Measurements from ENCODE around the gene HSPBAP1. TPM values are rescaled to one million over a fixed set of nuclear protein-coding genes. Genes with fewer than 3 reads are reported as not detected.
"Not testable (repeated sequence)": the region's sequence is repeated elsewhere in the genome, so short reads cannot be mapped to it uniquely, and the experiment has no call there.

Gene HSPBAP1
- total RNA-seq, 1 experiment from 2014 or later, result 7.7 TPM

GRCh38 chr3:122739172-122739571 is 54.5 kb downstream of the HSPBAP1 start:
- DNase-seq (ENCODE audit: low read depth), result no peak

GRCh38 chr3:122732682-122733525 is 60.7 kb downstream of the HSPBAP1 start:
- DNase-seq (ENCODE audit: low read depth), result not testable (repeated sequence)

GRCh38 chr3:122730240-122730639 is 63.4 kb downstream of the HSPBAP1 start:
- peak; percentile 20 for DNase-seq (ENCODE audit: low read depth)

- no peak for DNase-seq (ENCODE audit: low read depth)
Observed at GRCh38 chr3:122728756-122729514, 64.7 kb downstream of the HSPBAP1 start.

- DNase-seq (ENCODE audit: low read depth), result no peak
Observed at GRCh38 chr3:122728186-122728585, 65.4 kb downstream of the HSPBAP1 start.

- DNase-seq (ENCODE audit: low read depth), result peak; percentile 59
Observed at GRCh38 chr3:122727766-122728165, 65.9 kb downstream of the HSPBAP1 start.

GRCh38 chr3:122727294-122727693 is 66.3 kb downstream of the HSPBAP1 start:
- no peak for DNase-seq (ENCODE audit: low read depth)

GRCh38 chr3:122725106-122725505 is 68.5 kb downstream of the HSPBAP1 start:
- no peak for DNase-seq (ENCODE audit: low read depth)

- no peak for DNase-seq (ENCODE audit: low read depth)
Observed at GRCh38 chr3:122719273-122719921, 74.2 kb downstream of the HSPBAP1 start.

GRCh38 chr3:122716667-122717066 is 77.0 kb downstream of the HSPBAP1 start:
- DNase-seq (ENCODE audit: low read depth), result no peak

GRCh38 chr3:122714273-122714672 is 79.4 kb downstream of the HSPBAP1 start:
- peak; percentile 38 for DNase-seq (ENCODE audit: low read depth)

GRCh38 chr3:122710616-122711251 is 82.9 kb downstream of the HSPBAP1 start:
- DNase-seq (ENCODE audit: low read depth), result not testable (repeated sequence)

GRCh38 chr3:122705379-122705778 is 88.3 kb downstream of the HSPBAP1 start:
- DNase-seq (ENCODE audit: low read depth), result no peak

GRCh38 chr3:122700193-122700592 is 93.4 kb downstream of the HSPBAP1 start:
- no peak for DNase-seq (ENCODE audit: low read depth)

GRCh38 chr3:122697952-122698620 is 95.5 kb downstream of the HSPBAP1 start:
- DNase-seq (ENCODE audit: low read depth), result peak; percentile 48

GRCh38 chr3:122695927-122696561 is 97.6 kb downstream of the HSPBAP1 start:
- DNase-seq (ENCODE audit: low read depth), result no peak

- DNase-seq (ENCODE audit: low read depth), result no peak
Observed at GRCh38 chr3:122694966-122695365, 98.7 kb downstream of the HSPBAP1 start.

- no peak for DNase-seq (ENCODE audit: low read depth)
Observed at GRCh38 chr3:122692674-122693073, 101.0 kb downstream of the HSPBAP1 start.

- peak; percentile 84 for DNase-seq (ENCODE audit: low read depth)
Observed at GRCh38 chr3:122691195-122691594, 102.4 kb downstream of the HSPBAP1 start.

GRCh38 chr3:122690096-122690495 is 103.5 kb downstream of the HSPBAP1 start:
- peak; percentile 31 for DNase-seq (ENCODE audit: low read depth)

Data from M059J (cell line).